Measurements from ENCODE around the gene ENG. TPM values are rescaled to one million over a fixed set of nuclear protein-coding genes. Genes with fewer than 3 reads are reported as not detected.
A peak's percentile ranks its signal among the peaks of the same experiment; 100 is the strongest.

The ENG gene
- total and polyA plus RNA-seq, 12 donors = 76.8 to 310 (median 142) TPM

- Histone ChIP-seq H3K4me1 (peaks cover 0 to 49% (median 3%) of the 10 kb centered on the region in 9 donors), H3K36me3 (peaks cover 0 to 100% (median 77%) of the 10 kb centered on the region in 9 donors), H3K9me3 (no peaks in the 10 kb centered on the region), H3K27ac (peak overlapping the region in 5 of 10 donors; percentile 9 to 57 (median 31)), H3K27me3 (no peaks in the 10 kb centered on the region), H3K4me3 (no peak overlapping the region)
- TF ChIP-seq CTCF (IDR thresholded peaks at IDR 0.05) = no peak
- ATAC-seq (peak in 1 of 8 donors; percentile 5), DNase-seq (no peak)
- 88 to 89% methylated on average over 11 of the region's 11 CpGs for WGBS, 2 donors
- intact Hi-C loops (cut with DNase I) = loop anchor here in 1 of 10 donors (5.0 kb wide), 1 partner anchor 57 kb away; no protein-coding TSS in a partner anchor
Observed at GRCh38 chr9:127814619-127815511, 39.6 kb downstream of the ENG start.

- intact Hi-C loops (cut with DNase I) = loop anchor here in 1 of 10 donors (5.0 kb wide), 1 partner anchor 59 kb away; no protein-coding TSS in a partner anchor
- Histone ChIP-seq H3K36me3 (peaks cover 0 to 97% (median 67%) of the 10 kb centered on the region in 9 donors), H3K9me3 (no peaks in the 10 kb centered on the region), H3K27me3 (no peaks in the 10 kb centered on the region), H3K4me1 (peaks cover 0 to 54% (median 10%) of the 10 kb centered on the region in 9 donors), H3K27ac (peak overlapping the region in 6 of 10 donors; percentile 1 to 66 (median 52)), H3K4me3 (no peak overlapping the region)
- 56 to 67% methylated on average over 9 of the region's 9 CpGs for WGBS, 2 donors
- ATAC-seq (peak in 7 of 8 donors; percentile 5 to 50 (median 20)), DNase-seq (peak in 1 of 2 donors; percentile 55)
- TF ChIP-seq CTCF (IDR thresholded peaks at IDR 0.05) = no peak
Observed at GRCh38 chr9:127813686-127814226, 40.7 kb downstream of the ENG start.

- Histone ChIP-seq H3K27me3 (no peaks in the 10 kb centered on the region), H3K4me3 (no peak overlapping the region), H3K9me3 (no peaks in the 10 kb centered on the region), H3K27ac (peak overlapping the region in 5 of 10 donors; percentile 1 to 66 (median 57)), H3K36me3 (peaks cover 0 to 97% (median 68%) of the 10 kb centered on the region in 9 donors), H3K4me1 (peaks cover 0 to 52% (median 13%) of the 10 kb centered on the region in 9 donors)
- WGBS, 2 donors = 82 to 83% methylated on average over 19 of the region's 19 CpGs
- DNase-seq = no peak
- peak in 6 of 8 donors; percentile 0 to 17 (median 1) for ATAC-seq
- no peak for TF ChIP-seq CTCF (IDR thresholded peaks at IDR 0.05)
- intact Hi-C loops (cut with DNase I) = loop anchor here in 1 of 10 donors (5.0 kb wide), 1 partner anchor 59 kb away; no protein-coding TSS in a partner anchor
Observed at GRCh38 chr9:127812936-127813675, 41.4 kb downstream of the ENG start.

GRCh38 chr9:127812011-127812410, 42.4 kb downstream of the ENG start:
- ATAC-seq (no peak), DNase-seq (no peak)
- intact Hi-C loops (cut with DNase I) = loop anchor here in 1 of 10 donors (5.0 kb wide), 1 partner anchor 60 kb away; no protein-coding TSS in a partner anchor
- no peaks in the 10 kb centered on the region for H3K9me3 ChIP-seq
- H3K36me3 ChIP-seq = peaks cover 0 to 97% (median 64%) of the 10 kb centered on the region in 9 donors
- WGBS, 2 donors = 83 to 88% methylated on average over 6 of the region's 6 CpGs
- H3K27me3 ChIP-seq = no peaks in the 10 kb centered on the region
- peak overlapping the region in 2 of 10 donors; percentile 31 to 58 for H3K27ac ChIP-seq
- H3K4me1 ChIP-seq = peaks cover 0 to 41% (median 9%) of the 10 kb centered on the region in 9 donors
- H3K4me3 ChIP-seq = no peak overlapping the region
- TF ChIP-seq CTCF (IDR thresholded peaks at IDR 0.05) = no peak
